Endothelial cell (in vitro differentiated cells): ENCODE measurements around the gene NFE2L1. TPM values are rescaled to one million over a fixed set of nuclear protein-coding genes. Genes with fewer than 3 reads are reported as not detected.

ENCODE experiments used
- DNase-seq: peaks from one replicate; pipeline ENCODE4 v3.0.0; 2021; ENCODE audit warnings: low spot score
- H3K27ac Mint-ChIP-seq: one replicate; pipeline ENCODE4 v1.8.0; 2021; ENCODE audit warnings: mixed read lengths, inconsistent platforms; ENCODE audit not compliant: unreplicated experiment
- H3K27me3 Mint-ChIP-seq: one replicate; pipeline ENCODE4 v1.8.0; 2021; ENCODE audit warnings: mild to moderate bottlenecking, moderate library complexity, mixed read lengths, inconsistent platforms; ENCODE audit not compliant: unreplicated experiment
- H3K36me3 Mint-ChIP-seq: one replicate; pipeline ENCODE4 v1.8.0; 2021; ENCODE audit warnings: mild to moderate bottlenecking, low read depth, mixed read lengths, inconsistent platforms; ENCODE audit not compliant: unreplicated experiment
- H3K4me1 Mint-ChIP-seq: one replicate; pipeline ENCODE4 v1.8.0; 2021; ENCODE audit warnings: mild to moderate bottlenecking, mixed read lengths, inconsistent platforms; ENCODE audit not compliant: unreplicated experiment
- H3K4me3 Mint-ChIP-seq: one replicate; pipeline ENCODE4 v1.8.0; 2021; ENCODE audit warnings: mild to moderate bottlenecking, mixed read lengths, inconsistent platforms; ENCODE audit not compliant: unreplicated experiment
- H3K9me3 Mint-ChIP-seq: one replicate; pipeline ENCODE4 v1.8.0; 2021; ENCODE audit warnings: mixed read lengths, inconsistent platforms; ENCODE audit not compliant: unreplicated experiment
- CTCF ChIP-seq: fragments of 200-600 bp; sonication (generic); IDR thresholded peaks from one replicate; pipeline ENCODE4 v1.5.0; 2021; ENCODE audit warnings: antibody characterized with exemption; ENCODE audit not compliant: unreplicated experiment
- total RNA-seq: library from RNA; stranded (reverse); fragmentation: NEBNext Ultra II Directional; extraction: Animal tissue kit (Norgen Biotek cat#: 25700); gene quantifications from one replicate; pipeline ENCODE4 v1.2.1, GENCODE V29; 2021; ENCODE audit not compliant: unreplicated experiment

Gene NFE2L1
- total RNA-seq, 1 donor from 2014 or later: 243 TPM

GRCh38 chr17:48048384-48049126, 396 bp downstream of the NFE2L1 start:
- peaks cover 17% of the 10 kb centered on the region for H3K27me3 Mint-ChIP-seq
- TF ChIP-seq CTCF: no peak
- peak; percentile 82 for DNase-seq
- peak overlapping the region; percentile 99 for H3K27ac Mint-ChIP-seq
- H3K9me3 Mint-ChIP-seq: no peaks in the 10 kb centered on the region
- peaks cover 57% of the 10 kb centered on the region for H3K4me1 Mint-ChIP-seq
- peaks cover 27% of the 10 kb centered on the region for H3K36me3 Mint-ChIP-seq
- peak overlapping the region; percentile 100 for H3K4me3 Mint-ChIP-seq

- no peak for DNase-seq
- Mint-ChIP-seq H3K27me3 (peaks cover 18% of the 10 kb centered on the region), H3K9me3 (no peaks in the 10 kb centered on the region), H3K4me3 (peak overlapping the region; percentile 76), H3K27ac (peak overlapping the region; percentile 89), H3K4me1 (peaks cover 71% of the 10 kb centered on the region), H3K36me3 (peaks cover 45% of the 10 kb centered on the region)
- TF ChIP-seq CTCF: no peak
These were observed 3.1 kb downstream of the NFE2L1 start for GRCh38 chr17:48051283-48051682.

DNA sequence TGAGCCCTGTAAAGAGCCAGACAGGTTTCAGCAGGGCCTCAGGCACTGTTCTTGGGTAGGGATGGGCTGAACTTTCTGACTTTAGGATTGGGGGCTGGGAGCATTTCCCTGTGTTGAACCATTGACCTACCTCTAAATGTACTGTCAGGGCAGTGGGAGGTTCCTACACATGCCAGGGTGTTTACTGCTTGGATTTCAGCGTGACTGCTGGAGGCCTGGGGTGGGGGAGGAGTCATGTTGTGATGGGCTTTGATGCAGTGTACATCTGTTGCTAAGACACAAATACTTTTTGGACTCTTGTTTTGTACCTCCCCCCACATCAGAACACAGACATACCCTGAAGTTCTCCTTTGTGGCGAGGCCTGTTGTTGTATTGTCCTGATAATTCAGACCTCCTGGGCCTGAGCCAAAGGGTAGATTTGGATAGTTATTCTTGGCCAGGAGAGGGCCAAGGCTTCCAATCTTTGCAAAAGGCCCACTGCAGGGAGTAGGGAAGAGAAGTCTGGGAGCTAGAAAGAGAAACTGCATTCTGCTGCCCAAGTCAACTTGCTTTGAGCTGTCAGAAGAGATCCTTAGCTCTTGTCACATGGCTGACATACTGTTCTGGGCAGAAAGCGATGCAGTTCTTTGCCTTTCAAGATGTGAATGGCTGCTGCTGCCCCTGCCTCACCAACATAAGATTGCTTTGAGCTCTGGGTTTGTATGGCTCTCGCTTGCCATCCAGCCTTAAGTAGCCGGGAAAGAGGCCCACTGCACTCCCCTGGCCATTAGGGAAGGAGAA, 3.7 kb downstream of the NFE2L1 start:
- Mint-ChIP-seq H3K4me3 (peak overlapping the region; percentile 76), H3K4me1 (peaks cover 72% of the 10 kb centered on the region), H3K27me3 (peaks cover 18% of the 10 kb centered on the region), H3K27ac (peak overlapping the region; percentile 89), H3K36me3 (peaks cover 51% of the 10 kb centered on the region), H3K9me3 (no peaks in the 10 kb centered on the region)
- no peak for DNase-seq
- no peak for TF ChIP-seq CTCF

- Mint-ChIP-seq H3K36me3 (peaks cover 62% of the 10 kb centered on the region), H3K4me3 (peak overlapping the region; percentile 77), H3K27ac (peak overlapping the region; percentile 82), H3K9me3 (no peaks in the 10 kb centered on the region), H3K27me3 (peaks cover 14% of the 10 kb centered on the region), H3K4me1 (peaks cover 84% of the 10 kb centered on the region)
- no peak for DNase-seq
- no peak for TF ChIP-seq CTCF
These were observed 5.0 kb downstream of the NFE2L1 start for GRCh38 chr17:48052956-48053757.
